C4-2B (cell line): ENCODE data around the gene TRIM42.

Experiments used
- H3K27ac ChIP-seq: fragments of 450-650 bp; 2 replicates; pipeline ENCODE4 v1.5.1; 2017
- CTCF ChIP-seq: fragments of 450-650 bp; conservative IDR thresholded peaks from 2 replicates; pipeline ENCODE4 v1.5.1; 2017; ENCODE audit warnings: mild to moderate bottlenecking
- ZFX ChIP-seq: fragments of 450-650 bp; IDR thresholded peaks from 2 replicates; pipeline ENCODE4 v1.6.1; 2017

Gene TRIM42

GRCh38 chr3:140709751-140710150 lies 31.9 kb downstream of the TRIM42 start:
- no peak for TF ChIP-seq ZFX
- TF ChIP-seq CTCF, result no peak
- H3K27ac ChIP-seq, result no peak overlapping the region

GRCh38 chr3:140710711-140711389 lies 33.0 kb downstream of the TRIM42 start:
- TF ChIP-seq ZFX (no peak), CTCF (no peak)
- H3K27ac ChIP-seq, result no peak overlapping the region; the same call in 1 of the 2 replicates

GRCh38 chr3:140711390-140712035 lies 33.6 kb downstream of the TRIM42 start:
- no peak for TF ChIP-seq CTCF
- no peak overlapping the region; the same call in 1 of the 2 replicates for H3K27ac ChIP-seq

- no peak overlapping the region for H3K27ac ChIP-seq
- TF ChIP-seq ZFX (no peak), CTCF (no peak)
Measured at GRCh38 chr3:140712301-140712700, 34.4 kb downstream of the TRIM42 start.

GRCh38 chr3:140715035-140715434 lies 37.2 kb downstream of the TRIM42 start:
- TF ChIP-seq CTCF (no peak), ZFX (no peak)
- peak overlapping the region; percentile 50; the same call in 1 of the 2 replicates for H3K27ac ChIP-seq

GRCh38 chr3:140717921-140718320 lies 40.1 kb downstream of the TRIM42 start:
- H3K27ac ChIP-seq, result no peak overlapping the region
- TF ChIP-seq CTCF (no peak), ZFX (no peak)

GRCh38 chr3:140719841-140720614 lies 42.2 kb downstream of the TRIM42 start:
- no peak overlapping the region for H3K27ac ChIP-seq
- TF ChIP-seq CTCF (no peak), ZFX (no peak)
